ENCODE results near the gene SCD.

Gene SCD

DNA sequence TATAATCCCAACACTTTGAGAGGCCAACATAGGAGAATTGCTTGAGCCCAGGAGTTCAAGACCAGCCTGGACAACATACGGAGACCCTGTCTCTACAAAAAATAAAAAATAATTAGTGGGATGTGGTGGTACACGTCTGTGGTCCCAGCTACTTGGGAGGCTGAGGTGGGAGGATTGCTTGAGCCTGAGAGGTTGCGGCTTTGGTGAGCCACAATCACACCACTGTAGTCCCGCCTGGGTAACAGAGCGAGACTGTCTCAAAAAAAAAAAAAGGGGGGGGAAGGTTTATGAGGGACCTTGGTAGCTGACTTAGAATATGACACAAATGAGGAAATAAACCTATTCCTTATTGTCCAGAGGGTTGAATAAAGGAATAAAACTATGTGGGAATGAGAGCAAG is 30.8 kb downstream of the SCD start:
- H3K4me1 ChIP-seq (ENCODE audit: insufficient read depth, poor library complexity, severe bottlenecking): peaks cover 5% of the 10 kb centered on the region
- DNase-seq (ENCODE audit: low spot score) (no peak), ATAC-seq (ENCODE audit: low read depth) (no peak)
- H3K27me3 ChIP-seq (ENCODE audit: insufficient read depth, poor library complexity, severe bottlenecking): no peaks in the 10 kb centered on the region
- no peaks in the 10 kb centered on the region for H3K9me3 ChIP-seq (ENCODE audit: severe bottlenecking)
- H3K36me3 ChIP-seq (ENCODE audit: low read depth): peaks cover 9% of the 10 kb centered on the region; the same call in 1 of the 2 replicates
- TF ChIP-seq, protein P1, sequence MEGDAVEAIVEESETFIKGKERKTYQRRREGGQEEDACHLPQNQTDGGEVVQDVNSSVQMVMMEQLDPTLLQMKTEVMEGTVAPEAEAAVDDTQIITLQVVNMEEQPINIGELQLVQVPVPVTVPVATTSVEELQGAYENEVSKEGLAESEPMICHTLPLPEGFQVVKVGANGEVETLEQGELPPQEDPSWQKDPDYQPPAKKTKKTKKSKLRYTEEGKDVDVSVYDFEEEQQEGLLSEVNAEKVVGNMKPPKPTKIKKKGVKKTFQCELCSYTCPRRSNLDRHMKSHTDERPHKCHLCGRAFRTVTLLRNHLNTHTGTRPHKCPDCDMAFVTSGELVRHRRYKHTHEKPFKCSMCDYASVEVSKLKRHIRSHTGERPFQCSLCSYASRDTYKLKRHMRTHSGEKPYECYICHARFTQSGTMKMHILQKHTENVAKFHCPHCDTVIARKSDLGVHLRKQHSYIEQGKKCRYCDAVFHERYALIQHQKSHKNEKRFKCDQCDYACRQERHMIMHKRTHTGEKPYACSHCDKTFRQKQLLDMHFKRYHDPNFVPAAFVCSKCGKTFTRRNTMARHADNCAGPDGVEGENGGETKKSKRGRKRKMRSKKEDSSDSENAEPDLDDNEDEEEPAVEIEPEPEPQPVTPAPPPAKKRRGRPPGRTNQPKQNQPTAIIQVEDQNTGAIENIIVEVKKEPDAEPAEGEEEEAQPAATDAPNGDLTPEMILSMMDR (IDR thresholded peaks at IDR 0.05; ENCODE audit: poor library complexity, severe bottlenecking): no peak
- no peak overlapping the region for H3K27ac ChIP-seq (ENCODE audit: poor library complexity, severe bottlenecking)
- no peak overlapping the region for H3K4me3 ChIP-seq (ENCODE audit: severe bottlenecking)

DNA sequence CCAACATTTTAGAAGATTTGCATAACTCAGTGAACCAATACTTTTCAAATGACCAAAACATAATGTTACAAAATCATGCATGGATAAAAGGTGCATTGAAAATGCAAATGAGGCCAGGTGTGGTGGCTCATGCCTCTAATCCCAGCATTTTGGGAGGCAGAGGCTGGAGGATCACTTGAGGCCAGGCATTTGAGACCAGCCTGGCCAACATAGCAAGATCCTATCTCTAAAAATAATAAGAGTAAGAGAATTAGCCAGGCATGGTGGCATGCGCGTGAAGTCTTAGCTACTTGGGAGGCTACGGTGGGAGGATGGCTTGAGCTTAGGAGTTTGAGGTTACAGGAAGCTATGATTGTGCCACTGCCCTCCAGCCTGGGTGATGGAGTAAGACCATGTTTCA is 33.4 kb downstream of the SCD start:
- Histone ChIP-seq H3K9me3 (ENCODE audit: severe bottlenecking) (no peaks in the 10 kb centered on the region), H3K4me1 (ENCODE audit: insufficient read depth, poor library complexity, severe bottlenecking) (peaks cover 3% of the 10 kb centered on the region), H3K4me3 (ENCODE audit: severe bottlenecking) (no peak overlapping the region), H3K36me3 (ENCODE audit: low read depth) (peaks cover 12% of the 10 kb centered on the region; the same call in 1 of the 2 replicates), H3K27me3 (ENCODE audit: insufficient read depth, poor library complexity, severe bottlenecking) (no peaks in the 10 kb centered on the region), H3K27ac (ENCODE audit: poor library complexity, severe bottlenecking) (no peak overlapping the region)
- TF ChIP-seq, protein P1 (IDR thresholded peaks at IDR 0.05; ENCODE audit: poor library complexity, severe bottlenecking): no peak
- no peak for ATAC-seq (ENCODE audit: low read depth)
- no peak for DNase-seq (ENCODE audit: low spot score)

DNA sequence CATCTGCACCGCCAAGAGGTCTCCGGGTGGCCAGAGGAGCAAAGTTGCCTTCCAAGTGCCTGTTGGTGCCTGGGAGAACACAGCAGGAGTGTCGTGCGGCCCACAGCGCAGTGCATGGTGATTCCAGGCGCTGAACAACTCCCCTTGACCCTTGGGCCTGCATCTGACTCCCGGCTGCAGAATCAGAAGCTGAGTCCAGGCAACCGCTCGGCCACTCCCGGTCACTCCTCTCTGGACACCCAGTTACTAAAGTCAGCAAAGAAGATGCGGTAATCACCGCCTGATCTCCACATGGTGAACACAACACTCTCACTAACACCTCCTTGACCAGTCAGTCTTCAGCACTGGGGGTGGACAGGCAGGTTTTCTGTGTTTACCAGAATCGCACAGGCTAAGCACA is 35.5 kb downstream of the SCD start:
- ATAC-seq (ENCODE audit: low read depth) (no peak), DNase-seq (ENCODE audit: low spot score) (no peak)
- Histone ChIP-seq H3K4me3 (ENCODE audit: severe bottlenecking) (no peak overlapping the region), H3K27me3 (ENCODE audit: insufficient read depth, poor library complexity, severe bottlenecking) (no peaks in the 10 kb centered on the region), H3K36me3 (ENCODE audit: low read depth) (peaks cover 12% of the 10 kb centered on the region; the same call in 1 of the 2 replicates), H3K9me3 (ENCODE audit: severe bottlenecking) (no peaks in the 10 kb centered on the region), H3K4me1 (ENCODE audit: insufficient read depth, poor library complexity, severe bottlenecking) (no peaks in the 10 kb centered on the region), H3K27ac (ENCODE audit: poor library complexity, severe bottlenecking) (no peak overlapping the region)
- TF ChIP-seq, protein P1 (IDR thresholded peaks at IDR 0.05; ENCODE audit: poor library complexity, severe bottlenecking): no peak

DNA sequence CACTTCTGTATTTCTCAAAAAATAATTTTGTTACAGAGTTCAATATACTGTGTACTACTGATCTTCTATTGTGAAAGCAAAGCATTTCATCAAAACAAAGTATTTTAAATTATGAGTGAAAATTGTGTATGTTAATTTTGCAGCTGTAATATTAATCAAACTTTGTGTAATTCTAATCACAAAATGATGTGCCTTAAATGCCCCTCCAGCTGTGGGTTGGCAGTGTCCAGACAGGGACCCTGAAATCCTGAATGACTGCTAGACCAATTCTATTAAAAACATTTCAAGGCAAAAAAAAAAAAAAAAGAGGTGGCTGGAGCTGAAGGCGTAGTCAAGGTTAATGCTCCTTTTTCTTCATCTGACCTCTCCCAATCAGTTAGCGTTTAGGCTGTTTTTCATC is 36.2 kb downstream of the SCD start:
- H3K27ac ChIP-seq (ENCODE audit: poor library complexity, severe bottlenecking): no peak overlapping the region
- TF ChIP-seq, protein P1 (IDR thresholded peaks at IDR 0.05; ENCODE audit: poor library complexity, severe bottlenecking): no peak
- H3K27me3 ChIP-seq (ENCODE audit: insufficient read depth, poor library complexity, severe bottlenecking): no peaks in the 10 kb centered on the region
- H3K4me3 ChIP-seq (ENCODE audit: severe bottlenecking): no peak overlapping the region
- DNase-seq (ENCODE audit: low spot score) (no peak), ATAC-seq (ENCODE audit: low read depth) (no peak)
- no peaks in the 10 kb centered on the region for H3K4me1 ChIP-seq (ENCODE audit: insufficient read depth, poor library complexity, severe bottlenecking)
- peaks cover 12% of the 10 kb centered on the region; the same call in 1 of the 2 replicates for H3K36me3 ChIP-seq (ENCODE audit: low read depth)
- H3K9me3 ChIP-seq (ENCODE audit: severe bottlenecking): no peaks in the 10 kb centered on the region

DNA sequence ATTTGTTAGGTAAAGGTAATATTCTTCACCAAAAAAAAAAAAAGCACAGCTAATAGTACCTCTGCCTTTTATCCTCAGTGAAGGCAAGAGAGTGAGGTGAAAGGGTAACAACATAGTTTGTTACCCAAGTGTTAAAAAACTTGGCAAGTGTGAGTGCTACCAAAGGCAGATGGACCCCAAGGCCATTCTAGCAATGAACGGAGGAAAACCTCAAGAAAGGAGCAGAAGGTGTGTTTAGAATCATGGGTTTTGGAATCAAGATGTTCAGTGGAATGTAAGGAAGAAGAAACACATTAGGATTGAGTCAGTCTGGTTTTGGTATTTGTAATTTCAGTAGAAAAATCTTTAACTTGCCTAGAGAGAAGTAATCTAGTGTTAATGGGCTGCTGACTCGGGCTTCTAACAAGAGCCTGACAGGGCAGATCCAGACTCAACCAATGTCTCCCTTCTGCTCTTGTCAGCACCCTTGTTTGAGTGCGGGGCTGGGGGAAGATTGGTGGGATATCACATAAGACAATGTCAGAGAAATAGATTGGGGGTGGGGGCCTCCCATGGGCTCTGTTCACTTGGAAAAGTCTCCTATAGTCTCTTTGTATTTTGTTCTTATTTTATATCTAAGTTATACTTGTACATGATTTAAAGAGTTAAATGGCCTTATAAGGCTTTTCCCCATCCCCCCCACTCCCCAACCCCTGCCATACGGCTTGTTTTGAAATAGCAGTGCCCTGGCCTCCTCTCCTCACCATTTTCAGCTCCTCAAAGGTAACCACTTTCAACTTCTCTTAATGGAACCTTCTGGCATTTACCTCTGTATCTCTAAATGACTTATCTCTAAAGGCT is 44.4 kb downstream of the SCD start:
- Histone ChIP-seq H3K4me3 (ENCODE audit: severe bottlenecking) (no peak overlapping the region), H3K9me3 (ENCODE audit: severe bottlenecking) (no peaks in the 10 kb centered on the region), H3K27me3 (ENCODE audit: insufficient read depth, poor library complexity, severe bottlenecking) (no peaks in the 10 kb centered on the region), H3K4me1 (ENCODE audit: insufficient read depth, poor library complexity, severe bottlenecking) (no peaks in the 10 kb centered on the region), H3K36me3 (ENCODE audit: low read depth) (no peaks in the 10 kb centered on the region), H3K27ac (ENCODE audit: poor library complexity, severe bottlenecking) (no peak overlapping the region)
- no peak for DNase-seq (ENCODE audit: low spot score)
- no peak for ATAC-seq (ENCODE audit: low read depth)
- TF ChIP-seq, protein P1 (IDR thresholded peaks at IDR 0.05; ENCODE audit: poor library complexity, severe bottlenecking): no peak
